ENCODE data around the gene MFSD12.
A peak's percentile ranks its signal among the peaks of the same experiment; 100 is the strongest.
"Not testable (repeated sequence)": the region's sequence is repeated elsewhere in the genome, so short reads cannot be mapped to it uniquely, and the experiment has no call there.

The MFSD12 gene

DNA sequence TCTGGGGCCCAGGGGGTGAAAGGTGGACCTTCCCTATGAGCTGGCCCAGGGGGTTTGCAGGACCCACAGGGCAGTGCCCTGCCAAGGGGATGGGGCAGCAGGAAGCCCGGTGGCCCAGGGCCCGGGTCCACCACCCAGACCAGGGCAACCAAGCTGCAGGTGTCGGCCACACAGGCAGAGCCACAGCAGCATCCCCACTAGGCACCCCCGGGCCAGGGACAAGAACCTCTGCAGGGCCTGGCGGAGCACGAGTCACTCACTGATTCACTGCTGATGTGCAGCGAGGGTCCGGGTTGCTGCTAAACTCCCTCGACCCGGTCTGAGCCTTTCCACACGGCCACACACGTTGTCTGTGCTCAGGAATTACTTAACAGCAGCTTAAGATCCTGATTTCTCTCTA, 42.5 kb downstream of the MFSD12 start:
- no peak overlapping the region for H3K4me3 ChIP-seq (ENCODE audit: low read length)
- DNase-seq (ENCODE audit: low read depth, low spot score), result no peak

GRCh38 chr19:3513229-3514140, 43.9 kb downstream of the MFSD12 start:
- DNase-seq (ENCODE audit: low read depth, low spot score), result no peak
- H3K4me3 ChIP-seq (ENCODE audit: low read length), result no peak overlapping the region

DNA sequence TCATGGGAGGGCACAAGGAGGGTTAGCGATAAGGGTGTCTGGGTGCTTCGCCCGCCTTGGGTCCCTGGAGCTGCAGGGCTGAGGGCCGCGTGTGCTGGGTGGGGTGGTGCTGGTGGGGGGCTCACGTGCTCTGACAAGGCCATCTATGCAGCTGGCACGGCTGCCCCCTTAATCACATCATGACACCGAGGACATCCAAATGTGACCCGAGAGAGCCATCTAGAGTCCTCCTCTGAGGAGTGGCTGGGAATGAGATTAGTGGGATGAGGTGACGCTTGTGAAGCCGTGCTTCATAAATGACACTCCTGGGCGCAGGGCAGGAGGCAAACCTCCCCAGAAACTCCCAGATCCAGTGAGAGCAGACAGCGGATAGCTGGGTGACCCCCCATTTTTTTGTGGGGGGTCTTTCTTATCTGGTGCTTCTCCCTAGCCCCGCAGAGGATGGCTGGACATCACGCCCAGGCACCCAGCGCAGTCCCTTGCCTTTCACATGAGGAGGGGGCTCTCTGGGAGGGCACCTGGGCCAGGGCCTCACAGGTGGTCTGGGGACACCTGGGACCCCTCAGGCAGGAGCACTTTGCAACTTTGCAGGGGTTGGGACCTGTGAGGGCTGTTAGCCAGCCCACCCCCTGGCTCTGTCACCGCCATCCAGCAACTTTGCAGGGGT, 44.7 kb downstream of the MFSD12 start:
- no peak for DNase-seq (ENCODE audit: low read depth, low spot score)
- H3K4me3 ChIP-seq (ENCODE audit: low read length), result no peak overlapping the region

DNA sequence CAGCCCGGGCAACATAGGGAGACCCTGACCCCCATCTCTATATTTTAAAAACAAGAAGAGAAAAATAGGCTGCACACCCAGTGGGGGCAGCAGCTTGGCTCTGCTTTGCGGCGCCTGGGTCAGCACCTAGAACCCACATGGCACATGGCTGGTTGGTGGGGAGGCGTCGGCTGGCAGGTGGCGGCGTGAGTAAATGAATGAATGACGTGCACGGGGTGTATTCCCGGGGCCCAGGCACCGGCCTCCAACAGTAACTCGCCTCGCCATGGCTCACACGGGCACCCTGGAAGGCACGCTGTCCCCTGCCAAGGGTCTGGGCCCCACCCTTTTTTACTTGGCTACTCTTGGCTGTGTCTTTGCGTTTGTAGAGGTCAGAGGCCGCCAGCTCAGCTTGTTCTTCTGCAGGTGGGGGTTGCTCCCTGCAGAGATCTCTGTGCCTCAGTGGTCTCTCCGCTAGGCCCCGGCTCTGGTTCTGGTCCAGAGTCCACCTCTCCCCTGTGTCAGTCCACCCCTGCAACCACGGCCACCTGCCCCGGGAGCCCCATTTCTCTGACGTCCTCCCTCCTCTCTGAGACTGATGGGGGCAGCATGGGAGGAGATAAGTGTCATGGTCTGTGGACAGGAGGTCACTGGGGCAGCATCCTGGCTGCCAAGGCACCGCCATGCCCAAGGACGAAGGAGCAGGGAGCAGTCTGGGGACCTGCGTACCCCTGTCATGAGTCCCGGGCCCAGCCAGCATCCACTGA, 45.7 kb downstream of the MFSD12 start:
- H3K4me3 ChIP-seq (ENCODE audit: low read length), result no peak overlapping the region
- DNase-seq (ENCODE audit: low read depth, low spot score), result no peak

DNA sequence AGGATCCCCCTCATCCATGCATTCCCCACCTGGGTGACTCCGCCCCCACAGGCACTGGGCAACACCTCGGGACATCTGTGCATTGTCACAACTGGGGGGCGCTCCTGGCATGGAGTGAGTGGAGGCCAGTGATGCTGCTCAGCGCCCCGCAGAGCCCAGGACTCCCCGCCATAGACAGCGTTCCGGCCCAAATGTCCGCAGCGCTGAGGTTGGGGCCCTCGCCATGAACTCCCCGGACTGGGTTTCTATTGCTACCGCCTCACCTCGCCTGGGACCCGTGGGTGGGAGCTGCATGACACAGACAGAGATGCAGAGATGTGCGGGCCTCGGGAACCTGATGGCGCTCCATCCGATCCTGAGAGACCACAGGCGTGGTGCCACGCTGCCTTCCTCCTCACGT, 46.7 kb downstream of the MFSD12 start:
- no peak overlapping the region for H3K4me3 ChIP-seq (ENCODE audit: low read length)
- no peak for DNase-seq (ENCODE audit: low read depth, low spot score)

GRCh38 chr19:3509566-3509989, 47.8 kb downstream of the MFSD12 start:
- DNase-seq (ENCODE audit: low read depth, low spot score), result no peak

GRCh38 chr19:3508771-3509535, 48.4 kb downstream of the MFSD12 start:
- H3K4me3 ChIP-seq (ENCODE audit: low read length), result no peak overlapping the region
- no peak for DNase-seq (ENCODE audit: low read depth, low spot score)

More at GRCh38 chr19:3509566-3509989, 47.8 kb downstream of the MFSD12 start:
- H3K4me3 ChIP-seq (ENCODE audit: low read length), result no peak overlapping the region

GRCh38 chr19:3508121-3508661, 49.2 kb downstream of the MFSD12 start:
- not testable (repeated sequence) for DNase-seq (ENCODE audit: low read depth, low spot score); H3K4me3 ChIP-seq (ENCODE audit: low read length)

DNA sequence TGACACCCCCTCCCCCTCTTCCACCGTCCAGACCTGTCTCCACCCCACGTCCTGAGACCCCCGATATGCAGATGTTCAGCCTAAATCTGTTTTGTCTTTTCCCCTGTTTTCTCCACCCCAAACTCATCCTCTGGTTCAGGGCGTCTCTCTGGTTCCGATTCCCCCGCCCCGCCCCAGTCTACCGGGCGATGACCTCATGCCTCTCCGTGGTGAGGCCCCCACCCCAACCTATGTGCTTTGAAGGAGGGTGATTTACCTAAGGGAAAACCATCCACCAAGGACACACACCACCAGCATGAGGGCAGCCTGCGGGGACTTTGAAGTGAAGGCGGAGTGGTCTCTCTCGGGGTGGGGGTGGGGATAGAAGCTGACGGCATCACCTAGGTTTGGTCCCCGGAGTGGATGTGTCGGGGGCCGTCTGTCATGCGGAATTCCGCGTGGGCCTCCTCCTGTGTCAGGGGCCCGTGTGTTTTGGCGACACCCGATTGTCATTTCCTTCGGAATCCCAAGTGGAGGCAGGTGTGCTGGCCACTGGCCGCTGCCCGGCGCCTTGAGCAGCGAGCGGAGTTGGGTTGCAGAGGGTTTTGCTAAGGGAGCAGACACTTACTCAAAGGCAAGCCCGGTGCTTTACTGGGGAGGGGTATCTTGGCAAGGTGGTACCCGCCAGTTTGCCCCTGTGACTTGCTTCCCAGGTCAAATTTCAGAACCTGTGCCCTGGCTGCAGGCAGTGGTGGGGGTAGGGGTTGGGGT, 49.8 kb downstream of the MFSD12 start:
- H3K4me3 ChIP-seq (ENCODE audit: low read length), result peak overlapping the region; percentile 84
- DNase-seq (ENCODE audit: low read depth, low spot score), result no peak

DNA sequence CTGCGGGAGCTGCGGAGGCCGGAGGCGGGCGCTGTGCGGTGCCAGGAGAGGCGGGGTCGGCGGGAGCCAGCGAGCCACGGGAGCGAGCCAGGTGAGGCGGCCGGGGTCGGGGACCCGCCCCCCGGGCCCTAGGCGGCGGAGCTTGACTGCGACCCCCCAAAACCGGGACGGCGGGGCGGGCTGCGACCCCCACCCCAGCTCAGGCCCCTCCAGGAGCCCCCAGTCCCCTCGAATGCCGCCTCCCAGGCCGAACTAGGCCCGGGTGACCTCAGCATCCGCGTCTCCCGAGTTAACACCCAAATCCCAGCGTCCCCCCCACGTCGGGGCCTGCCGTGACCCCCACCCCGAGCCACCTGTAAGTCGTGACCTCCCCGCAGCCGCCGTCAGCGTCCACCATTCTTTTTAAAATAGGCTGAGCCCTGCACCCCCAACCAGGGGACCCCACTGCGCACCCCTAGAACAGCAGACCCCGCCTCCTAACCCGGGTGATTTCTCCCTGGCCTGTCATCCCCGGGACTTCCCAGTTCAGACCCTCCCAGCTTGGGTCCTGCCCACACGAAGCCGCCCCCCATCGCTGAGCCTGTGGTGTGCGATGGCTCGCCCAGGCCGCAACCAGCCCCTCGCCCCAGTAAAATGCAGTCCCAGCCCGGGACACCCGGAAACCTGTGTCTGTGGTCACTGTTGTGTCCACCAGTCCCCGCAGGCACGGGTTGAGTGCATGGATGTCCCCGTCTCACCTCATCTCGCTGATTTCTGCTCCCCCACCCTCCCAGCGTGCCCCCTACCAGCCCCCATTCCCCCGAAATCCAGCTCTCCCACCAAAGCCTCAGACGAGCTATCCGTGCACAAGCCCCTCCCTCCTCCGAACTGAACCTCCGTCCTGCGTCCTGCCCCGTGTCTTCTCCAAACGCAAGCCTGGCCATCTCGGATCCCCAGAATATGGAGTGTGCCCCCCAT, 50.7 kb downstream of the MFSD12 start:
- peak overlapping the region; percentile 84 for H3K4me3 ChIP-seq (ENCODE audit: low read length)
- DNase-seq (ENCODE audit: low read depth, low spot score), result no peak

DNA sequence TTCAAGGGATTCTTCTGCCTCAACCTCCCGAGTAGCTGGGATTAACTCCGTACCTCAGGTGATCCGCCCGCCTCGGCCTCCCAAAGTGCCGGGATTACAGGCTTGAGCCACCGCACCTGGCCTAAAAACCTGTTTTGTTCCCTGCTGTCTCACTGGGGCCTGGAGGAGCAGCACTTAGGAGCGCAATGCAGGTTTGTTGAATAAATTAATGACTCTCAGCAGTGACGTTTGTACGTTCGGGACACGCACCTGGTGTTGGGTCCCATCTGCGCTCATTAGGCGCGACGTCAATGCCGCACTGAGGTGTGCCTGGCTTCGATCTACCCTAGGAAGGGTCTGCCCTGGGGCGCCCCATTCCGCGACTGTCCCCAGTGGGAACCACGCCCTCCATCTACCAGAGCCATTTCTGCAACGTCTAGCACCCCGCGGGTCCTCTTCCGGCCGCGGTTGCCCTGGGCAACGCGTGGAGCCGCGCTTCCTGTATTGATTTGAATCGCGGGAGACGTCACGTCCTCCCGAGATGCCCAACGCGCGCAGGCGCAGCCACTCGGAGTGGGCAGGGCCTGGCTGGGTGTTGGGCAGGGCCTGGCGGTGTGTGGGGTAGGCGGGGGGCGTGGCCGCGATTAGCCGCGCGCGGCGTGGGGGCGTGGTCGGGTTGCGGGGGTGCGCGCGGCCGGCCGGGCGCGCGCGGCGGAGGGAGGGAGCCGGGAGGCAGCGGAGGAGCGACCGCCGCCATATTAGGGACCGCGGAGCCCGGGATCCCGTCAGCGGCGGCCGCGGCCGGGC, 51.6 kb downstream of the MFSD12 start, which contains the start of gene FZR1:
FZR1 (plus strand) TSS at position 714 of the 786 bp plus-strand sequence. CDS start 16,679 bp downstream, outside the sequence.
- peak; percentile 97 for DNase-seq (ENCODE audit: low read depth, low spot score)
- H3K4me3 ChIP-seq (ENCODE audit: low read length), result peak within 1 kb of the TSS; percentile 84

DNA sequence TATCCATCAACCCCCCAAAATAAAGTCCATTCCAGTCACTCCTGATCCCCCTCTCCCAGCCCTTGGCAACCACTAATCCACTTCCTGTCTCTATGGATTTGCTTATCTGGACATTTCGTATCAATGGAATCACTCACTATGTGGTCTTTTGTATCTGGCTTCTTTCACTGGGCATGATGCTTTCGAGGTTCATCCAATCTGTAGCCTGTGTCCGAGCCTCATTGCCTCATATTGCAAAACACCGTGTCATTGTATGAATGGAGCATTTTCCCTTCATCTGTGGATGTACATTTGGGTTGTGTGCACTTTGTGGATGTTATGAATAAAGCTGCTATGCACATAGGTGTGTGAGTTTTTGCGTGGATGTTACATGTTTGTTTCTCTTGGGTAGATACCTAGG, 52.7 kb downstream of the MFSD12 start:
- DNase-seq (ENCODE audit: low read depth, low spot score), result no peak
- peak overlapping the region; percentile 83; the same call in 1 of the 2 replicates for H3K4me3 ChIP-seq (ENCODE audit: low read length)

GRCh38 chr19:3503036-3503572, 54.3 kb downstream of the MFSD12 start:
- no peak for DNase-seq (ENCODE audit: low read depth, low spot score)
- H3K4me3 ChIP-seq (ENCODE audit: low read length), result no peak overlapping the region

GRCh38 chr19:3501780-3502179, 55.6 kb downstream of the MFSD12 start:
- no peak overlapping the region for H3K4me3 ChIP-seq (ENCODE audit: low read length)
- DNase-seq (ENCODE audit: low read depth, low spot score), result no peak

- DNase-seq (ENCODE audit: low read depth, low spot score), result peak; percentile 98
- H3K4me3 ChIP-seq (ENCODE audit: low read length), result peak within 1 kb of the TSS; percentile 99
These were observed 56.8 kb downstream of the MFSD12 start, which contains the start of gene DOHH for GRCh38 chr19:3500429-3501101. TSS of gene DOHH (minus strand) at chr19:3500674. CDS start at chr19:3496814, 3,860 bp downstream.

Data from Jurkat, Clone E6-1 (cell line).